Endothelial cell of umbilical vein (primary cell): ENCODE measurements around the gene MSMB. TPM values are rescaled to one million over a fixed set of nuclear protein-coding genes. Genes with fewer than 3 reads are reported as not detected.
A peak's percentile ranks its signal among the peaks of the same experiment; 100 is the strongest.

Experiments used
- Bru-seq: library from RNA; stranded (reverse); fragments of 400-500 nt; gene quantifications from one replicate; lab custom pipeline; 2021; lab: Mats Ljungman, UMichigan
- BruChase-seq, 2 experiments: library from RNA; stranded (reverse); fragments of 400-500 nt; gene quantifications; one replicate each; lab custom pipeline; 2021; lab: Mats Ljungman, UMichigan
- BruUV-seq: library from RNA; stranded (reverse); fragments of 400-500 nt; replicated peaks from 2 replicates; lab custom pipeline; 2021; lab: Mats Ljungman, UMichigan
- CTCF ChIA-PET: fragments of 300-600, 350-600 bp; sonication (Branson Sonifier 250); formaldehyde crosslinking; loops from one replicate; lab custom pipeline; 2021; ENCODE audit warnings: antibody characterized with exemption, inconsistent platforms; lab: Charles Lee
- POLR2A ChIA-PET: fragments of 300-600, 350-600 bp; sonication (Branson Sonifier 250); formaldehyde crosslinking; loops from one replicate; lab custom pipeline; 2021; ENCODE audit warnings: antibody characterized with exemption, inconsistent platforms; lab: Charles Lee
- DNase-seq: peaks from one replicate; pipeline ENCODE4 v3.0.0-alpha.2; 2011; ENCODE audit warnings: low read depth, low spot score
- FAIRE-seq: peaks from 2 replicates; lab custom pipeline; 2011; peaks lifted over from hg19 to GRCh38; lab: Jason Lieb, UNC
- H2AFZ ChIP-seq: 2 replicates; pipeline ENCODE4 v1.6.0; 2012; ENCODE audit warnings: low read depth, low read length, control low read depth, inconsistent platforms
- H3K27ac ChIP-seq: 2 replicates; pipeline ENCODE4 v1.5.1; 2011; ENCODE audit warnings: low read depth, mild to moderate bottlenecking, control low read depth, low read length, moderate library complexity; ENCODE audit not compliant: insufficient read depth
- H3K27me3 ChIP-seq, 2 experiments: 2 replicates each; pipeline versions ENCODE4 v1.6.0 to v1.6.1; 2011; ENCODE audit warnings: low read length in 2 of 2, mixed read lengths in 1 of 2; ENCODE audit not compliant: control insufficient read depth in 2 of 2, insufficient read depth in 2 of 2
- H3K36me3 ChIP-seq, 2 experiments: 2 replicates in 1 of 2; 3 replicates in 1 of 2; pipeline ENCODE4 v1.5.1; 2011; ENCODE audit warnings: low read length in 2 of 2, mild to moderate bottlenecking in 1 of 2, moderate library complexity in 1 of 2; ENCODE audit not compliant: control insufficient read depth in 2 of 2, insufficient read depth in 2 of 2; ENCODE audit errors: extremely low read depth in 1 of 2
- H3K4me1 ChIP-seq: 3 replicates; pipeline ENCODE4 v1.5.1; 2011; ENCODE audit warnings: mild to moderate bottlenecking, low read length; ENCODE audit not compliant: control insufficient read depth, insufficient read depth; ENCODE audit errors: extremely low read depth
- H3K4me2 ChIP-seq: 2 replicates; pipeline ENCODE4 v1.6.1; 2011; ENCODE audit warnings: low read length, control low read depth, mixed read lengths; ENCODE audit not compliant: insufficient read depth
- H3K4me3 ChIP-seq, 3 experiments: fragments of 200-600 bp in 1 of 3; sonication (generic), shearing (Covaris generic) in 1 of 3; replicated peaks in 1 of 3; 2 replicates each; pipeline ENCODE4 v1.5.1; 2011 to 2016; ENCODE audit warnings: control low read depth in 3 of 3, low read length in 3 of 3, mild to moderate bottlenecking in 2 of 3, inconsistent platforms in 1 of 3, low read depth in 1 of 3, moderate library complexity in 1 of 3; ENCODE audit not compliant: insufficient read depth in 1 of 3
- H3K79me2 ChIP-seq: 2 replicates; pipeline ENCODE4 v1.6.0; 2012; ENCODE audit warnings: low read length, inconsistent platforms; ENCODE audit not compliant: control insufficient read depth, insufficient read depth
- H3K9ac ChIP-seq: replicated peaks from 2 replicates; pipeline ENCODE3; 2011; ENCODE audit warnings: low read length, control low read depth; ENCODE audit not compliant: insufficient read depth; ENCODE audit errors: extremely low read depth
- H3K9me1 ChIP-seq: replicated peaks from 3 replicates; pipeline ENCODE4 v1.6.0; 2011; ENCODE audit warnings: mild to moderate bottlenecking, low read length; ENCODE audit not compliant: control insufficient read depth, insufficient read depth; ENCODE audit errors: extremely low read depth
- H3K9me3 ChIP-seq: replicated peaks from 2 replicates; pipeline ENCODE4 v1.5.1; 2012; ENCODE audit warnings: low read length, inconsistent platforms; ENCODE audit not compliant: control insufficient read depth, insufficient read depth
- H4K20me1 ChIP-seq: replicated peaks from 2 replicates; pipeline ENCODE3; 2011; ENCODE audit warnings: mild to moderate bottlenecking, low read length; ENCODE audit not compliant: control insufficient read depth, insufficient read depth; ENCODE audit errors: extremely low read depth
- EZH2 ChIP-seq: IDR thresholded peaks from 2 replicates; pipeline ENCODE4 v1.6.1; 2012; ENCODE audit warnings: borderline replicate concordance, low read depth, mild to moderate bottlenecking, moderate library complexity, low read length, inconsistent platforms; ENCODE audit not compliant: severe bottlenecking
- FOS ChIP-seq: IDR thresholded peaks from 2 replicates; pipeline ENCODE4 v1.6.1; 2011; ENCODE audit warnings: mild to moderate bottlenecking, low read length, moderate library complexity, borderline replicate concordance; ENCODE audit not compliant: insufficient read depth
- GATA2 ChIP-seq: IDR thresholded peaks from 2 replicates; pipeline ENCODE4 v1.7.0; 2011; ENCODE audit warnings: low read depth, mild to moderate bottlenecking, moderate library complexity, mixed read lengths, low read length; ENCODE audit not compliant: insufficient read length, insufficient read depth
- JUN ChIP-seq: IDR thresholded peaks from 2 replicates; pipeline ENCODE4 v1.6.1; 2011; ENCODE audit warnings: borderline replicate concordance, low read depth; ENCODE audit not compliant: insufficient read length, insufficient read depth
- MYC ChIP-seq: IDR thresholded peaks from one replicate; pipeline ENCODE4 v1.6.1; 2011; ENCODE audit warnings: mild to moderate bottlenecking, low read depth, low read length
- POLR2A ChIP-seq: IDR thresholded peaks from 2 replicates; pipeline ENCODE4 v1.6.1; 2012; ENCODE audit warnings: low read depth, mild to moderate bottlenecking, control low read depth, low read length
- POLR2AphosphoS5 ChIP-seq: IDR thresholded peaks from 2 replicates; pipeline ENCODE4 v1.6.1; 2012; ENCODE audit warnings: low read depth, mild to moderate bottlenecking, control low read depth, low read length, moderate library complexity; ENCODE audit not compliant: insufficient read depth
- dilution Hi-C: fragments of 300-500 bp; cut with MboI; formaldehyde crosslinking; loops from one replicate; pipeline ENCODE4 v1.15.0; 2019; ENCODE audit warnings: low sequenced_read_pairs; ENCODE audit not compliant: extremely low pct_ligation_motif_present
- intact Hi-C: fragments of 100-400 bp; cut with micrococcal nuclease; formaldehyde crosslinking; loops from one replicate; pipeline ENCODE4 v1.10.0; 2022
- long read RNA-seq: library from polyadenylated mRNA; stranded (forward); transcript quantifications from one replicate; pipeline ENCODE4 v2.0.0, GENCODE V29; 2021
- polyA minus RNA-seq, 3 experiments: library from RNA; depleted of rRNA, polyadenylated mRNA; stranded (reverse); fragments of >200 nt; gene quantifications; 1 replicate in 1 of 3; 2 replicates in 2 of 3; pipeline ENCODE4 v1.2.3, GENCODE V29; 2011
- polyA plus RNA-seq, 4 experiments: library from polyadenylated mRNA; depleted of rRNA in 3 of 4; stranded (reverse) in 3 of 4; unstranded in 1 of 4; fragments of >200 nt; gene quantifications; 2 replicates each; pipeline versions ENCODE4 v1.2.1 to v1.2.3, GENCODE V29; 2011 to 2012; ENCODE audit warnings: missing spikeins in 1 of 4
- total RNA-seq: library from RNA; stranded (reverse); gene quantifications from 2 replicates; pipeline ENCODE4 v1.2.3, GENCODE V29; 2021
- TF ChIP-seq, protein P1 (sequence below): IDR thresholded peaks from 2 replicates; pipeline ENCODE4 v1.6.1; 2011; ENCODE audit not compliant: insufficient read depth, insufficient read length
- TF ChIP-seq, protein P2 (sequence below), 2 donors: IDR thresholded peaks; 1 replicate in 1 of 2; 2 replicates in 1 of 2; pipeline ENCODE4 v1.5.1; 2011; ENCODE audit warnings: low read length in 2 of 2, mild to moderate bottlenecking in 2 of 2, moderate library complexity in 2 of 2, control low read depth in 1 of 2, inconsistent platforms in 1 of 2, low read depth in 1 of 2; ENCODE audit not compliant: insufficient read depth in 1 of 2; ENCODE audit errors: extremely low read depth in 1 of 2

MSMB gene, protein sequence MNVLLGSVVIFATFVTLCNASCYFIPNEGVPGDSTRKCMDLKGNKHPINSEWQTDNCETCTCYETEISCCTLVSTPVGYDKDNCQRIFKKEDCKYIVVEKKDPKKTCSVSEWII
- total RNA-seq = not detected in 2 replicates
- polyA plus RNA-seq = not detected in 2 replicates
- not detected in 2 replicates for polyA plus RNA-seq (2011; cell fraction: cytosol; rRNA removed)
- not detected in 2 replicates for polyA plus RNA-seq (2011; cell fraction: nucleus; rRNA removed)
- 0.79 TPM in 1 of 2 replicates, not detected in the other for polyA plus RNA-seq (2012)
- polyA minus RNA-seq = not detected in 2 replicates
- polyA minus RNA-seq (2011; cell fraction: cytosol; rRNA and poly(A)+ RNA removed) = not detected
- polyA minus RNA-seq (2011; cell fraction: nucleus; rRNA and poly(A)+ RNA removed) = not detected in 2 replicates
- percentile 14 among the genes with signal in this experiment for Bru-seq, nascent RNA
- BruChase-seq, experiment 1, labeled RNA remaining after a 6-hour chase = not detected
- not detected for BruChase-seq, experiment 2, labeled RNA remaining after a 2-hour chase
- long read RNA-seq, partial matches to known transcripts = 0 of 3 reads
- long read RNA-seq, other reads (novel, unspliced or antisense) = 3 of 3 reads

DNA sequence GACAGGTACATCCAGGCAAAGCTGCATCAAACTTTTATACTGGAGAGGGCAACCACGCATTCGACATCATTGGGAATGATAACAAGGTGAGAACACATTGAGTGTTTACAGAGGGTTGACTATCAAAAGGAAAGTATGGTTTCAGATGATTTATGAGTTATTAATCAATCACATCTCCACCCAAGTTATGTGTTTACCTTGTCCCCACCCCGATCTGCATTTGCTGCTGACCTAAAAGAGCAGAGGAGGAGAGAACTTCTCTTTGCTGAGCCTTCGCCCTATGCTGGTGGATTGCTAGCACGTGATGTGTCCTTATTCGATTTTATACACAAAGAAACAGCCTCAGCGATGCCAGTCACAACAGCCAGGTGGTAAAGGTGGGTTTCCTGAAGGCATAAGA is at the start of gene MSMB:
MSMB (minus strand) TSS at position 9 of the 400 bp plus-strand sequence. CDS start 32 bp downstream, outside the sequence.
- Histone ChIP-seq H3K79me2 (no peaks in the 10 kb centered on the region), H3K9me1 (no peaks in the 10 kb centered on the region), H4K20me1 (no peaks in the 10 kb centered on the region), H3K36me3 (no peaks in the 10 kb centered on the region), H3K4me2 (no peak within 1 kb of the TSS), H3K27me3 (peaks cover 7 to 10% of the 10 kb centered on the region in 2 experiments), H3K9me3 (no peaks in the 10 kb centered on the region), H3K9ac (no peak within 1 kb of the TSS), H3K27ac (no peak within 1 kb of the TSS), H3K4me3 (no peak within 1 kb of the TSS), H3K4me1 (no peaks in the 10 kb centered on the region), H2AFZ (no peak within 1 kb of the TSS)
- dilution Hi-C loops = no loop called here
- FAIRE-seq (no peak), DNase-seq (no peak)
- no TSS peak for BruUV-seq
- CTCF ChIA-PET = no interaction called here
- intact Hi-C loops = no loop called here
- TF ChIP-seq JUN = no peak
- no peak for TF ChIP-seq POLR2AphosphoS5
- no peak for TF ChIP-seq FOS
- TF ChIP-seq, protein P1, sequence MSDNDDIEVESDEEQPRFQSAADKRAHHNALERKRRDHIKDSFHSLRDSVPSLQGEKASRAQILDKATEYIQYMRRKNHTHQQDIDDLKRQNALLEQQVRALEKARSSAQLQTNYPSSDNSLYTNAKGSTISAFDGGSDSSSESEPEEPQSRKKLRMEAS = no peak
- TF ChIP-seq, protein P2, sequence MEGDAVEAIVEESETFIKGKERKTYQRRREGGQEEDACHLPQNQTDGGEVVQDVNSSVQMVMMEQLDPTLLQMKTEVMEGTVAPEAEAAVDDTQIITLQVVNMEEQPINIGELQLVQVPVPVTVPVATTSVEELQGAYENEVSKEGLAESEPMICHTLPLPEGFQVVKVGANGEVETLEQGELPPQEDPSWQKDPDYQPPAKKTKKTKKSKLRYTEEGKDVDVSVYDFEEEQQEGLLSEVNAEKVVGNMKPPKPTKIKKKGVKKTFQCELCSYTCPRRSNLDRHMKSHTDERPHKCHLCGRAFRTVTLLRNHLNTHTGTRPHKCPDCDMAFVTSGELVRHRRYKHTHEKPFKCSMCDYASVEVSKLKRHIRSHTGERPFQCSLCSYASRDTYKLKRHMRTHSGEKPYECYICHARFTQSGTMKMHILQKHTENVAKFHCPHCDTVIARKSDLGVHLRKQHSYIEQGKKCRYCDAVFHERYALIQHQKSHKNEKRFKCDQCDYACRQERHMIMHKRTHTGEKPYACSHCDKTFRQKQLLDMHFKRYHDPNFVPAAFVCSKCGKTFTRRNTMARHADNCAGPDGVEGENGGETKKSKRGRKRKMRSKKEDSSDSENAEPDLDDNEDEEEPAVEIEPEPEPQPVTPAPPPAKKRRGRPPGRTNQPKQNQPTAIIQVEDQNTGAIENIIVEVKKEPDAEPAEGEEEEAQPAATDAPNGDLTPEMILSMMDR (IDR thresholded peaks at IDR 0.05; ENCODE audit: extremely low read depth in 1 of 2, insufficient read depth in 1 of 2, low read depth in 1 of 2, low read length in 2 of 2) = no peak
- no peak for TF ChIP-seq POLR2A
- TF ChIP-seq EZH2 = no peak
- no peak for TF ChIP-seq MYC
- TF ChIP-seq GATA2 = no peak
- POLR2A ChIA-PET = no interaction called here
